Measurements from ENCODE around the gene COL4A5. TPM values are rescaled to one million over a fixed set of nuclear protein-coding genes. Genes with fewer than 3 reads are reported as not detected.

The COL4A5 gene
- total and polyA plus RNA-seq, 2 of the 13 experiments (the other 11 are each of a cell fraction or from before 2014, with no cell fraction given): 39.5 to 45.5 TPM

GRCh38 chrX:108494406-108495090 is 54.9 kb downstream of the COL4A5 start:
- TF ChIP-seq SRY (CRISPR knock-in tag; IDR thresholded peaks at IDR 0.05): no peak
- Histone ChIP-seq H3K9ac (ENCODE audit: insufficient read depth, low read depth, low read length) (no peak overlapping the region), H3K36me3 (replicated peaks in 1 of 2; ENCODE audit: control insufficient read depth in 1 of 2, insufficient read depth in 2 of 2, low read length in 2 of 2) (no peaks in the 10 kb centered on the region), H3K4me2 (ENCODE audit: low read depth, low read length) (no peak overlapping the region), H4K20me1 (ENCODE audit: insufficient read depth, low read length) (no peaks in the 10 kb centered on the region), H3K27ac (ENCODE audit: extremely low read length, insufficient read depth, low read length) (no peak overlapping the region), H3K4me1 (ENCODE audit: insufficient read depth, low read length) (0 out of 2 replicates have a peak, but pooled peaks cover 5% of the 10 kb centered on the region), H3K79me2 (ENCODE audit: insufficient read depth, low read length) (no peaks in the 10 kb centered on the region), H3K9me3 (ENCODE audit: low read length) (no peaks in the 10 kb centered on the region), H3K27me3 (ENCODE audit: control insufficient read depth in 1 of 2, insufficient read depth in 2 of 2, low read length in 2 of 2) (no peaks in the 10 kb centered on the region), H3K4me3 (replicated peaks in 1 of 3; ENCODE audit: insufficient read depth in 1 of 3, low read depth in 2 of 3, low read length in 3 of 3) (no peak overlapping the region), H2AFZ (ENCODE audit: low read length) (no peak overlapping the region)
- ChIA-PET POLR2A (no interaction called here), CTCF (ENCODE audit: low intra/inter-chr PET ratio, low total read pairs) (no interaction called here)
- intact Hi-C loops (cut with micrococcal nuclease; ENCODE audit: unreplicated experiment): no loop called here
- in situ Hi-C loops (cut with HindIII; ENCODE audit: extremely low pct_ligation_motif_present, low pct_unique_long_range_greater_than_20kb): no loop called here
- 100% methylated on average over 3 of the region's 3 CpGs for WGBS (ENCODE audit: low lambda C conversion rate)
- FAIRE-seq (no peak), ATAC-seq (no peak), DNase-seq (ENCODE audit: low spot score) (no peak)
- no TSS peak for BruUV-seq (replicated peaks)

- no peak for TF ChIP-seq FOXK2 (IDR thresholded peaks at IDR 0.05)
- BruUV-seq (replicated peaks): no TSS peak
- intact Hi-C loops (cut with micrococcal nuclease; ENCODE audit: unreplicated experiment): no loop called here
- no peaks in the 10 kb centered on the region for H3K9me3 ChIP-seq (ENCODE audit: low read length)
- no peaks in the 10 kb centered on the region for H3K27me3 ChIP-seq (ENCODE audit: control insufficient read depth in 1 of 2, insufficient read depth in 2 of 2, low read length in 2 of 2)
- H3K4me3 ChIP-seq (replicated peaks in 1 of 3; ENCODE audit: insufficient read depth in 1 of 3, low read depth in 2 of 3, low read length in 3 of 3): no peak overlapping the region
- H4K20me1 ChIP-seq (ENCODE audit: insufficient read depth, low read length): no peaks in the 10 kb centered on the region
- peaks cover 35% of the 10 kb centered on the region for H3K4me1 ChIP-seq (ENCODE audit: insufficient read depth, low read length)
- FAIRE-seq (no peak), ATAC-seq (no peak), DNase-seq (ENCODE audit: low spot score) (no peak)
- H3K36me3 ChIP-seq (replicated peaks in 1 of 2; ENCODE audit: control insufficient read depth in 1 of 2, insufficient read depth in 2 of 2, low read length in 2 of 2): no peaks in the 10 kb centered on the region
- 93% methylated on average over 1 of the region's 1 CpG for WGBS (ENCODE audit: low lambda C conversion rate)
- in situ Hi-C loops (cut with HindIII; ENCODE audit: extremely low pct_ligation_motif_present, low pct_unique_long_range_greater_than_20kb): no loop called here
- H3K9ac ChIP-seq (ENCODE audit: insufficient read depth, low read depth, low read length): no peak overlapping the region
- H3K79me2 ChIP-seq (ENCODE audit: insufficient read depth, low read length): no peaks in the 10 kb centered on the region
- ChIA-PET POLR2A (no interaction called here), CTCF (ENCODE audit: low intra/inter-chr PET ratio, low total read pairs) (no interaction called here)
- H2AFZ ChIP-seq (ENCODE audit: low read length): no peak overlapping the region
- no peak overlapping the region for H3K27ac ChIP-seq (ENCODE audit: extremely low read length, insufficient read depth, low read length)
- no peak overlapping the region for H3K4me2 ChIP-seq (ENCODE audit: low read depth, low read length)
Observed at GRCh38 chrX:108511721-108512120, 72.1 kb downstream of the COL4A5 start.

All from HepG2 (cell line).